HG03354 (cell line): ENCODE measurements around the gene UNCX.
"Not testable (repeated sequence)": the region's sequence is repeated elsewhere in the genome, so short reads cannot be mapped to it uniquely, and the experiment has no call there.

Experiments
- ATAC-seq: cut with Tn5 transposase; IDR thresholded peaks from one replicate; pipeline ENCODE4 v1.9.1; 2021; ENCODE audit warnings: mild to moderate bottlenecking; ENCODE audit not compliant: unreplicated experiment, poor library complexity, severe bottlenecking

Gene UNCX

GRCh38 chr7:1212025-1212424 is 20.6 kb upstream of the UNCX start:
- not testable (repeated sequence) for ATAC-seq

DNA sequence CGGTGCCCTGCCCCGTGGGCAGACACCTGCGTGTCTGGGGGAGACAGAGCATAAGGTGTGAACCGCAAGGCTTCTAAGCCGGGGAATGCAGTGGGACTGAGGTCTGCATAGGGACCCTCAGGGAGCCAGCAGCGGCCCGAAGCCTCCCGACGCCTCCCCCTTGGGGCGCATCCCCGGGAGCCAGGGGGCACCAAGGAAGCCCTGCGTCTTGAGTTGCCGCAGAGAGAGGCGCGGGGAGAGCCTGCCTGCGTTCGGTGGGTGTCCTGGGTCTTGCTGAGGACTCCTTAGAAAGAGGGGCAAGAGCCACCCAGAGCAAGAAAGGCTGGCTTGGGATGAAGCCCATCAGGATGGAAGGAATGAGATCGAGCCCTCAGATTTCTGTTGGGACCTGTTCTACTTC is 18.2 kb upstream of the UNCX start:
- no peak for ATAC-seq

DNA sequence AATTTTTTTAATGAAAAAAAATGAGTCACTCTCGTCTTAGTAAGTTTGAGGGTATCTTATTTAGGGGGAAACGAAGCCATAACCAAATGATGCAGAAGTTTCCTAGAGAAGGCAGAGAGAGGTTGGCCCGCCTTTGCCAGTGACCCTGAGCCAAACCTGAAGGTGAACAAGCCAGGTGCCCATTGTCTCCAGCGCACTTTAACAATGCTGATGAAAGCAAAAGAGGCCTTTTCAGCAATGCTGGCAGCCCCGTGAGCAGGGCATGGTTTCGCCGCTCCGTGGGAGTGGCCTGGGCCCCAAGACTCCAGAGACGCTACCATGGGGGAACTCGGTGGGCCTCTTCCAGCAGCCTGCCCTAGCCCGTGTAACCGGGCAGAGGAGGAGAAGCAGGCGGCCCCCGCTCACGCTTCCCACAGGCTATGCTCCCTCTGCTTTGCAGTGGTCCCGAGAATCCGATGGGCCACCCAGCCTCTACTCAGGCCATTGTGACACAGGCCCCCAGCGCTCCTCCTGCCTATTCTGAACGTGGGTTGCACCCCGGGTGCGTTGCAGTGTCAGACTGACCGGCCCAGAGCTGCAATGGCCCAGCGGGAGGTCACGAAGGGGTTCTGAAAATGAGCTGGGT is 14.0 kb upstream of the UNCX start:
- ATAC-seq, result no peak

DNA sequence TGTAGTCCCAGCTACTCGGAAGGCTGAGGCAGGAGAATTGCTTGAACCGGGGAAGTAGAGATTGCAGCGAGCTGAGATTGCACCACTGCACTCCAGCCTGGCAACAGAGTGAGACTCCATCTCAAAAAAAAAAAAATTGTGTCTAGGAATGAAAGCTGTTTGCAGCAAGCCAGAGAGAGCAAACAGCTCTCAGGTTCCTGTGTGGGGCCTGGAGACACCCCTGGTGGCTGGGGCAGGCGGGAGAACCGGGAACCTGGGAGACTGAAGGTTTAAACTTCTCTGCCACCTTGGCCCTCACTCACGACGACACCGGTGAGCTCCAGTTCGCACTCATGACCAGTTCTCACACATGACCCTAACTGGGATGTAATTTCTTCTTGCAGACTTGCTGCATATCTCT is 13.2 kb upstream of the UNCX start:
- ATAC-seq, result no peak

DNA sequence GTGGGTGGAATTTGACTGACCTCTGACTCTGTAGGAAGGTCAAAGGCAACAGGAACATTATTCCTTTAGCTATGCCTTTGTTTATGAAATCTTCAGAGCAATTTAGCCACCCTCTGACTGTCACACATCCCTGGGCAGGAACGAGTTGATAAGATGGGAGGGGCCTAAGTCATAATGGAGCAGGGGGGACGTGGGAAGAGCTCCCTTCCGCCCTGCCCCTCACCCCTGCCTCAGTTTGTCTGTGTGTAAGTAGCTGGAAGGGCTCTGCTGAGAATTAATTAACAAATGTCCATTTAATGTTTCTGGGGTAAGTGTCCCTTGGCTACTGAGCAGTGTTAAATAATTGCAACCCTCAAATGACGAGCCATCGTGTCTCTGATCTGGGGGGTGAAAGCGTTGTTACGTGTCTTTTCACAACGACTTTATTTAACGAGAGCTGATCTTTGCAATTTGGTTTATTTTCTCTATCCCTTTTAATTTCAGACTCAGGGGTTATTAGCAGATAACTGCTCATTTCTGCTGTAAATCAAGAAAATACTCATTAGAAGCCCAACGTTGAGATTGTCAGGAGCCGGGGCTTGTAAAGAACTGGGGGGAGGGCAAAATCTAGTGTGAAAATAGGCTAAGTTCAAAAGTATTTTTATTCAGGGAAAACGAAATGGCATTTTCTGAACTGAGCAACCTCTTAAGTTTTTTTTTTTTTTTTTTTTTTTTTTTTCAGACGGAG is 12.5 kb upstream of the UNCX start:
- no peak for ATAC-seq

GRCh38 chr7:1220977-1221745 is 11.5 kb upstream of the UNCX start:
- no peak for ATAC-seq

GRCh38 chr7:1223196-1223981 is 9.3 kb upstream of the UNCX start:
- no peak for ATAC-seq

DNA sequence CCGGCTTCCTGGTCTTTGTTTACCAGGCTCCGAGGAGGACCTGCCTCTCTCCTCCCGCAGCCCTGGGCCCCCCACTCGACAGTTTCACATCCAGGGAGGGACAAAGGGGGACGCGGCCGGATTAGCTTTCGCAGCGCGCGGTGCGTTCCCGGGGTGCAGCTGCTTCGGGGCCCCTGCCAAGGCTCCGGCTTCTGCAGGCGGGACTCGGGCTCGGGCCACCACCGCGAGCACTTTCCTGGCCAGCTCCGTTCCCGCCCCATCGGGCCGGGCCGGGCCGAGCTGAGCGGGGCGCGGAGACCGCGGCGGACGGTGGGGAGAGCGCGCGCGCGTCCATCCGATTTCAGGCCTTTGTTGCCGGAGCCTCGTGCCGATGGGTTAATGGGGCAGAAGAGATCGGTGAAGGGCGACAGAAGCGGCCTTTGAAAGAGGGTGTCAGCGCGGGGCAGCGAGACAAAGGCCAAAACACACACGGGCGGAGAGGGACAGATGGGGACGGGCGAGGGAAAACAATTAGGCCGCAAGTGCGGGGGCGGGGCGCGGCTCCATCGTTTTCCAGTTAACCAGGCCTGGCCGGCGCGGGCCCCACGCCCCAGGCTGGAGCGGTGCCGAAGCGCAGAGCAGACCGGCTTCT is 8.5 kb upstream of the UNCX start:
- no peak for ATAC-seq

DNA sequence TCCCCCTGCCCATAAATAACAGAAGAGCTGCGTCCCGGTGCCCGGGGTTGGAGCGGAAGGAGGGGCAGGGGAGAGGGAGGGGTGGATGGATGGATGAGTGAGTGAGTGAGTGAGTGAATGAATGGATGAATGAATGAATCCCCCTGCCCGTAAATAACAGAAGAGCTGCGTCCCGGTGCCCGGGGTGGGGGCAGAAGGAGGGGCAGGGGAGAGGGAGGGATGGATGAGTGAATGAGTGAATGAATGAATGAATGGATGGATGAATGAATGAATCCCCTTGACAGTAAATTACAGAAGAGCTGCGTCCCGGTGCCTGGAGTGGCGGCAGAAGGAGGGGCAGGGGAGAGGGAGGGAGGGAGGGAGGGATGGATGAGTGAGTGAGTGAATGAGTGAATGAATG is 7.6 kb upstream of the UNCX start:
- no peak for ATAC-seq

DNA sequence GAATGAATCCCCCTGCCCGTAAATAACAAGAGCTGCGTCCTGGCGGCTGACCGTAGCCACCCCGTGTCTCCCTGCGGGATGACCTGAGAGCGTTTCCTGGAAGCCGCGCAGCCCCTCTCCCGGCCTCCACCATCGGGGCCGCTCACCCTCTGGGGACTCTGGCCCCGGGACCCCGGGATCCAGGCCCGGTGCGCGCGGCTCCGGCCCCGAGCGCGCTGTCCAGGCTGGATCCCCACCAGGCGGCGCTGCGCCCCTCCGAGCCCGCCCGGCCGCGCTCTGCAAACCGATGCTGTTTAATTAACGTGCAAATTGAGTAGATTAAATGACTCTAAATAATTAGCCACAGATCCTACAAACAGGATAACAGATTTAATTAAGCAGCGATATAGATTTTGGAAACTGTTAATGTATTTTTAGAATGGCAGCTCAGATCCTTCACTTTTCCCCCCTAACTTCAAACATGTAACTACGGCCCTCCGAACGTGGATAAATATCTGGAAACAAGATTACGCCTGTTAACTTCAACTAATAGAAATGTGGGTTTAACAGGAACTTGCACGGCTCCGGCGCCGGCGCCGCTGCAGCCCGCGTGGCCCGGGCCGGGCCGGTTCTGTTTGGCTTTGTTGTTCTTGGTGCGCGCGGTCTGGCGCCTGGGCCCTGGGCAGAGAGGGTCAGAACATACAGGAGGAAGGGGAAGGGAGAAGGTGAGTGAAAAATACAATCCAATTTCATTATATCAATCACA is 7.1 kb upstream of the UNCX start:
- no peak for ATAC-seq

GRCh38 chr7:1226186-1226901 is 6.3 kb upstream of the UNCX start:
- no peak for ATAC-seq

DNA sequence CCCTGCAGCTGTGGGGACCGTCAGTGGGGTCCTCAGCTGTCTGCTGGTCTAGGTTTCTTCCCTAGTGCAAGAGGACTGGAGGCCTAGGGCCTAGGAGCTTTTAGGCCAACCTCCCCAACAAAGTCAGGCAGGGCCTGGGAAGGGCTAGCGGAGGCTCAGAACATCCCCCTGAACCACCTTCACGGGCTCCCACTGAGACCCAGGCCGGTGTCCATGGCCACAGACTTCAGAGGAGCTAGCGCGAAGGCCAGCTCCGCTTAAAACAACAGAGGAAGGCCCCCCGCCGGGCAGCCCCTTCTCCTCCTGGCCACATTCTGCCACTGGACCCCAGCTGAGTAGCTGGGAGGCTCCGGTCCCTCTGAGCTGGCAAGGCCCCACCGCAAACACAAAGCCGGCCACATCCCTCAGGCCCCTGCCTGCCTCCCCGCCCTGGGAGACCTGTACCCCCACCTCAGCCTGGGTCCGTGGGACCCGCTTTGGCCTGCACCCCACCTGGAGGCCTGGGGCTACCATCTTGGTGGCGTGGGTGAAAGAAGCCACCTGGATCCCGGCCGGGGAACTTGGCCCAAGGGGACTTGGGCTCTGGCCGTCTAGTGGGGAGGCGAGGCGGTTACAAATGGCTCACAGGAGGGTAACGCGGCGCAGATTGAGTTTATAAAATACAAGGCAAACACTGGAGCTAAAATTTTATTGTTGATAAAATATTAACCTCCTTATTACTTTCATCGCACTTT is 5.4 kb upstream of the UNCX start:
- no peak for ATAC-seq

- no peak for ATAC-seq
These were observed 4.7 kb upstream of the UNCX start for GRCh38 chr7:1227814-1228544.

GRCh38 chr7:1228545-1229201 is 4.0 kb upstream of the UNCX start:
- ATAC-seq, result no peak

DNA sequence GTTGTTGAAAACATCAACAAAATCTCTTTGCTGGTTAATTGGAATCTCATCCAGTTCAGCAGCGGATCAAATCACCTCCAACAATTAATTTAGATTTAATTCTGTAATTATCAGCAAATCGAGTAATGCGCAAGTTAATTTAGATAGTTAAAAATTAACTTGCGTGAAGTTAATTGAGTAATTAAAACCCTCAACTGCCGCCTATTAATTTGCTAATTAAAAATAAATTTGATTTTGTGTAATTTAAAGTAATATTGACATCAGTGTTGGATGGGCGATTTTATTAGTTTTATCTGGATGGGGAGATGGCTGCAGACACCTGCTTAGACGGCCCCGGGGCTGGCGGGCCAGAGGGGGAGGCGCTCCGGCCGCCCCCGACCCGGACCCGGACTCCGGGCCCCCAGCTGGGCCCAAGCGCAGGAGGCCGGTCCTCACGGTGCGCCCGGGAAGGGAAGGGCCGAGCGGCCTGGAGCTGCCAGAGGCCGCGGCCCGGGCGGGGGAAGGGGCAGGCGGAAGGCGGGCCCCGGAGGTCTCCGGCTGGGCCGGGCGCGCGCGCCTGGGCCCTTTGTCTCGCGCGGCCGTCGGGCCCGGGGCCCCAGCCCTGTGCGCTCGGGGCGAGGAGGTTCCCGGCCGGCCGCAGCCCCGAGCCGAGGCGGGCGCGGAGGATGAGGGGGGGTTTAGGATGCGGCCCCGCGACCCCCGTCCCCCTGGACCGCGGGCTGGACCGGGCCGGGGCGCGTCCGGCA is 3.3 kb upstream of the UNCX start:
- ATAC-seq, result no peak

GRCh38 chr7:1229956-1230355 is 2.7 kb upstream of the UNCX start:
- no peak for ATAC-seq
